GM12878 (cell line): ENCODE measurements around the gene STOML2. TPM values are rescaled to one million over a fixed set of nuclear protein-coding genes. Genes with fewer than 3 reads are reported as not detected.

ENCODE experiments used
- BACH1 ChIP-seq: fragments of 450-650 bp; IDR thresholded peaks from 2 replicates; pipeline ENCODE4 v1.6.1; 2017; ENCODE audit warnings: mild to moderate bottlenecking, borderline replicate concordance
- DPF2 ChIP-seq: fragments of 450-650 bp; IDR thresholded peaks from 2 replicates; pipeline ENCODE4 v1.6.1; 2017; ENCODE audit warnings: mild to moderate bottlenecking
- FOXK2 ChIP-seq: fragments of 450-650 bp; IDR thresholded peaks from 2 replicates; pipeline ENCODE4 v1.6.1; 2017; ENCODE audit warnings: mild to moderate bottlenecking, moderate library complexity
- HDGF ChIP-seq: fragments of 450-650 bp; IDR thresholded peaks from 2 replicates; pipeline ENCODE4 v1.6.1; 2016; ENCODE audit warnings: antibody characterized with exemption
- LARP7 ChIP-seq: fragments of 450-650 bp; IDR thresholded peaks from 2 replicates; pipeline ENCODE4 v1.6.1; 2017; ENCODE audit warnings: mild to moderate bottlenecking
- NR2C2 ChIP-seq: IDR thresholded peaks from 2 replicates; pipeline ENCODE4 v1.6.1; 2011; ENCODE audit warnings: borderline replicate concordance, low read depth; ENCODE audit not compliant: control insufficient read depth, insufficient read length
- NRF1 ChIP-seq: conservative IDR thresholded peaks from 2 replicates; pipeline ENCODE4 v1.6.1; 2011; ENCODE audit warnings: mild to moderate bottlenecking, low read depth, low read length, improper control_type of control experiment
- SMARCA5 ChIP-seq: fragments of 450-650 bp; IDR thresholded peaks from 2 replicates; pipeline ENCODE4 v1.6.1; 2017; ENCODE audit warnings: mild to moderate bottlenecking
- SP1 ChIP-seq: IDR thresholded peaks from one replicate; pipeline ENCODE4 v1.6.1; 2011; ENCODE audit warnings: low read depth, low read length
- ZNF274 ChIP-seq: IDR thresholded peaks from one replicate; pipeline ENCODE4 v1.8.0; 2011; ENCODE audit not compliant: insufficient read length, insufficient read depth
- polyA plus RNA-seq, 11 experiments: library from polyadenylated mRNA; depleted of rRNA in 4 of 11; unstranded in 6 of 11; stranded (reverse) in 5 of 11; fragments of >200 nt; fragmentation: Nextera tagmentation in 4 of 11; fragmentation: Illumina TruSeq in 1 of 11; extraction: Ambion mirVana in 4 of 11; extraction: Trizol in 1 of 11; gene quantifications; 1 replicate in 1 of 11; 2 replicates in 10 of 11; pipeline versions ENCODE4 v1.2.1 to v1.2.3, GENCODE V29; 2011 to 2016; ENCODE audit warnings: inconsistent platforms in 2 of 11, missing spikeins in 2 of 11, low read depth in 1 of 11
- total RNA-seq, 4 experiments: library from RNA; depleted of rRNA in 3 of 4; stranded (reverse); fragments of >200 nt in 3 of 4; fragmentation: Illumina TruSeq in 1 of 4; extraction: Trizol in 1 of 4; gene quantifications; 2 replicates each; pipeline versions ENCODE4 v1.2.1 to v1.2.3, GENCODE V29; 2013 to 2021
- TF ChIP-seq, protein P1 (sequence below): fragments of 150-350 bp; IDR thresholded peaks from 2 replicates; pipeline ENCODE4 v1.6.1; 2016; ENCODE audit warnings: low read depth, low read length
- TF ChIP-seq, protein P2 (sequence below): IDR thresholded peaks from 2 replicates; pipeline ENCODE4 v1.6.1; 2012; ENCODE audit warnings: low read depth, low read length, improper control_type of control experiment
- TF ChIP-seq, protein P3 (sequence below): fragments of 450-650 bp; IDR thresholded peaks from 2 replicates; pipeline ENCODE4 v1.6.1; 2016; ENCODE audit warnings: mild to moderate bottlenecking, moderate library complexity, borderline replicate concordance
- TF ChIP-seq, protein P4 (sequence below): IDR thresholded peaks from 2 replicates; pipeline ENCODE4 v1.6.1; 2012; ENCODE audit warnings: low read depth, low read length, improper control_type of control experiment

Gene STOML2
- total and polyA plus RNA-seq, 10 of the 15 experiments (the other 5 are each of a cell fraction or from before 2014, with no cell fraction given), result 112 to 284 (median 207) TPM

DNA sequence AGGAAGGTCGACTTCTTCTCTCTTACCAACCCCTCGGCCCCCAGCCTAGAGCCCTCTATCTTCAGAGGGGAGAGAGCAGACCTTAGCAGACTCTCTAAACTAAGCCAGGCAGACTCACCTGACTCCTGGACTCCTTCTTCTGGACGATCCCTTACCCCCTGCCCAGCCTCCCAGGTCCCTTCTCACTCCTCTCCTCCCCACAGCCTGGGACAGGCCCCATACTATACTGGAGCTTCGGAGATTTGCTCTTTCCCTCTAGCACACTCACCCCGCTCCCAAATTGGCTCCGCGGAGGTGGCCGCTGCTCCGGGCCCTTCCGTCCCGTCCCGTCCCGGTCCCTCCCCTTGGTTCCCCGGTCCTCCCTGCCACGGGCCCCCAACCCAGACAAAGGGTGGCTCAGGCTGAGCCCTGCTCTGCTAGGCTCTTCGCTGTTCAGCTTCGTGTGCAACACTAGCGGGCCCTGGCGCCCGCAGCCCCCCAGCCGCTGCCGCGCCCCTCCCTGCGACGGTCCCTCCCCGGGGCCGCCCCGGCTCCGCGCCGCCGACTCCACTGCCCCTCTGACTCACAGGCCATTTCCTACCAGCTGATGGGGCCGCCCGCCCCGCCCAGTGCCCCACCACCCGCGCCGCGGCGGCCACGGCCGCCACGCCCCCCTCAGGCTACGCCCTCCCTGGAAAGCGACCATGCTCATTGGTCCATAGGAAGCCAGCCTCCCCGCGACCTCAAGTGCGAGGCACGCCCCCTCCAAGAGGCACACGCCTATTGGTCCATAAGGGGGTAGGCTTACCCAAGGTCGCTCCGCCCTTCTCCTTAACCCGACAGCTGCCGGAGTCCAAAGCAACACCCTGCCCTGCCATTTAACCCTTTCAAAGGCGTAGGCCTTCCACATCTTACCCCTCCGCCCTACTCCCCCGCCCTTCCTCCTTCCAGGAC is 8.3 kb upstream of the STOML2 start (continued):
- TF ChIP-seq, protein P1, sequence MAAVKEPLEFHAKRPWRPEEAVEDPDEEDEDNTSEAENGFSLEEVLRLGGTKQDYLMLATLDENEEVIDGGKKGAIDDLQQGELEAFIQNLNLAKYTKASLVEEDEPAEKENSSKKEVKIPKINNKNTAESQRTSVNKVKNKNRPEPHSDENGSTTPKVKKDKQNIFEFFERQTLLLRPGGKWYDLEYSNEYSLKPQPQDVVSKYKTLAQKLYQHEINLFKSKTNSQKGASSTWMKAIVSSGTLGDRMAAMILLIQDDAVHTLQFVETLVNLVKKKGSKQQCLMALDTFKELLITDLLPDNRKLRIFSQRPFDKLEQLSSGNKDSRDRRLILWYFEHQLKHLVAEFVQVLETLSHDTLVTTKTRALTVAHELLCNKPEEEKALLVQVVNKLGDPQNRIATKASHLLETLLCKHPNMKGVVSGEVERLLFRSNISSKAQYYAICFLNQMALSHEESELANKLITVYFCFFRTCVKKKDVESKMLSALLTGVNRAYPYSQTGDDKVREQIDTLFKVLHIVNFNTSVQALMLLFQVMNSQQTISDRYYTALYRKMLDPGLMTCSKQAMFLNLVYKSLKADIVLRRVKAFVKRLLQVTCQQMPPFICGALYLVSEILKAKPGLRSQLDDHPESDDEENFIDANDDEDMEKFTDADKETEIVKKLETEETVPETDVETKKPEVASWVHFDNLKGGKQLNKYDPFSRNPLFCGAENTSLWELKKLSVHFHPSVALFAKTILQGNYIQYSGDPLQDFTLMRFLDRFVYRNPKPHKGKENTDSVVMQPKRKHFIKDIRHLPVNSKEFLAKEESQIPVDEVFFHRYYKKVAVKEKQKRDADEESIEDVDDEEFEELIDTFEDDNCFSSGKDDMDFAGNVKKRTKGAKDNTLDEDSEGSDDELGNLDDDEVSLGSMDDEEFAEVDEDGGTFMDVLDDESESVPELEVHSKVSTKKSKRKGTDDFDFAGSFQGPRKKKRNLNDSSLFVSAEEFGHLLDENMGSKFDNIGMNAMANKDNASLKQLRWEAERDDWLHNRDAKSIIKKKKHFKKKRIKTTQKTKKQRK, result no peak
- peak; percentile 86 for TF ChIP-seq HDGF
- TF ChIP-seq, protein P2, sequence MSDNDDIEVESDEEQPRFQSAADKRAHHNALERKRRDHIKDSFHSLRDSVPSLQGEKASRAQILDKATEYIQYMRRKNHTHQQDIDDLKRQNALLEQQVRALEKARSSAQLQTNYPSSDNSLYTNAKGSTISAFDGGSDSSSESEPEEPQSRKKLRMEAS, result 0 out of 2 replicates have a peak, but pooled peaks have one; percentile 22
- no peak for TF ChIP-seq NR2C2
- TF ChIP-seq, protein P3, sequence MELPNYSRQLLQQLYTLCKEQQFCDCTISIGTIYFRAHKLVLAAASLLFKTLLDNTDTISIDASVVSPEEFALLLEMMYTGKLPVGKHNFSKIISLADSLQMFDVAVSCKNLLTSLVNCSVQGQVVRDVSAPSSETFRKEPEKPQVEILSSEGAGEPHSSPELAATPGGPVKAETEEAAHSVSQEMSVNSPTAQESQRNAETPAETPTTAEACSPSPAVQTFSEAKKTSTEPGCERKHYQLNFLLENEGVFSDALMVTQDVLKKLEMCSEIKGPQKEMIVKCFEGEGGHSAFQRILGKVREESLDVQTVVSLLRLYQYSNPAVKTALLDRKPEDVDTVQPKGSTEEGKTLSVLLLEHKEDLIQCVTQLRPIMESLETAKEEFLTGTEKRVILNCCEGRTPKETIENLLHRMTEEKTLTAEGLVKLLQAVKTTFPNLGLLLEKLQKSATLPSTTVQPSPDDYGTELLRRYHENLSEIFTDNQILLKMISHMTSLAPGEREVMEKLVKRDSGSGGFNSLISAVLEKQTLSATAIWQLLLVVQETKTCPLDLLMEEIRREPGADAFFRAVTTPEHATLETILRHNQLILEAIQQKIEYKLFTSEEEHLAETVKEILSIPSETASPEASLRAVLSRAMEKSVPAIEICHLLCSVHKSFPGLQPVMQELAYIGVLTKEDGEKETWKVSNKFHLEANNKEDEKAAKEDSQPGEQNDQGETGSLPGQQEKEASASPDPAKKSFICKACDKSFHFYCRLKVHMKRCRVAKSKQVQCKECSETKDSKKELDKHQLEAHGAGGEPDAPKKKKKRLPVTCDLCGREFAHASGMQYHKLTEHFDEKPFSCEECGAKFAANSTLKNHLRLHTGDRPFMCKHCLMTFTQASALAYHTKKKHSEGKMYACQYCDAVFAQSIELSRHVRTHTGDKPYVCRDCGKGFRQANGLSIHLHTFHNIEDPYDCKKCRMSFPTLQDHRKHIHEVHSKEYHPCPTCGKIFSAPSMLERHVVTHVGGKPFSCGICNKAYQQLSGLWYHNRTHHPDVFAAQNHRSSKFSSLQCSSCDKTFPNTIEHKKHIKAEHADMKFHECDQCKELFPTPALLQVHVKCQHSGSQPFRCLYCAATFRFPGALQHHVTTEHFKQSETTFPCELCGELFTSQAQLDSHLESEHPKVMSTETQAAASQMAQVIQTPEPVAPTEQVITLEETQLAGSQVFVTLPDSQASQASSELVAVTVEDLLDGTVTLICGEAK, result peak; percentile 26; the same call in 1 of the 2 replicates
- TF ChIP-seq LARP7, result peak; percentile 48
- TF ChIP-seq SMARCA5, result peak; percentile 35; the same call in 1 of the 2 replicates
- TF ChIP-seq SP1, result peak; percentile 92
- TF ChIP-seq BACH1, result peak; percentile 30; the same call in 1 of the 2 replicates
- TF ChIP-seq FOXK2, result no peak
- no peak for TF ChIP-seq NRF1
- TF ChIP-seq, protein P4, sequence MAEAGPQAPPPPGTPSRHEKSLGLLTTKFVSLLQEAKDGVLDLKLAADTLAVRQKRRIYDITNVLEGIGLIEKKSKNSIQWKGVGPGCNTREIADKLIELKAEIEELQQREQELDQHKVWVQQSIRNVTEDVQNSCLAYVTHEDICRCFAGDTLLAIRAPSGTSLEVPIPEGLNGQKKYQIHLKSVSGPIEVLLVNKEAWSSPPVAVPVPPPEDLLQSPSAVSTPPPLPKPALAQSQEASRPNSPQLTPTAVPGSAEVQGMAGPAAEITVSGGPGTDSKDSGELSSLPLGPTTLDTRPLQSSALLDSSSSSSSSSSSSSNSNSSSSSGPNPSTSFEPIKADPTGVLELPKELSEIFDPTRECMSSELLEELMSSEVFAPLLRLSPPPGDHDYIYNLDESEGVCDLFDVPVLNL, result 0 out of 2 replicates have a peak, but pooled peaks have one; percentile 29
- TF ChIP-seq ZNF274, result no peak
- peak; percentile 66; the same call in 1 of the 2 replicates for TF ChIP-seq DPF2
